ENCODE results near the gene NONO. TPM values are rescaled to one million over a fixed set of nuclear protein-coding genes. Genes with fewer than 3 reads are reported as not detected.
A peak's percentile ranks its signal among the peaks of the same experiment; 100 is the strongest.
"Not testable (repeated sequence)": the region's sequence is repeated elsewhere in the genome, so short reads cannot be mapped to it uniquely, and the experiment has no call there.

NONO gene
- total RNA-seq, 1 donor = 478 TPM

- H3K27ac ChIP-seq (ENCODE audit: low read depth, low read length) = no peak overlapping the region
- H3K27me3 ChIP-seq (ENCODE audit: insufficient read depth, low read length) = no peaks in the 10 kb centered on the region
- no peaks in the 10 kb centered on the region for H3K79me2 ChIP-seq (ENCODE audit: insufficient read depth, low read length)
- H3K4me3 ChIP-seq (ENCODE audit: insufficient read depth, low read length) = no peak overlapping the region
- DNase-seq (ENCODE audit: insufficient read length, low spot score, missing footprints) = no peak
- no peak overlapping the region for H3K4me2 ChIP-seq (ENCODE audit: insufficient read depth, low read length)
- no peaks in the 10 kb centered on the region for H4K20me1 ChIP-seq (ENCODE audit: insufficient read depth, low read length)
- H2AFZ ChIP-seq (ENCODE audit: low read length) = no peak overlapping the region
- no peaks in the 10 kb centered on the region for H3K36me3 ChIP-seq (ENCODE audit: insufficient read depth, low read length)
- no peaks in the 10 kb centered on the region for H3K9me3 ChIP-seq (ENCODE audit: low read depth, low read length)
- no peaks in the 10 kb centered on the region for H3K4me1 ChIP-seq (ENCODE audit: insufficient read depth, low read length)
- TF ChIP-seq CTCF (IDR thresholded peaks at IDR 0.05; ENCODE audit: extremely low read depth, low read depth, low read length) = no peak
Observed at GRCh38 chrX:71269801-71270395, 13.5 kb upstream of the NONO start.

GRCh38 chrX:71272313-71272712, 11.1 kb upstream of the NONO start:
- not testable (repeated sequence) for H3K9me3 ChIP-seq (ENCODE audit: low read depth, low read length); H4K20me1 ChIP-seq (ENCODE audit: insufficient read depth, low read length); H2AFZ ChIP-seq (ENCODE audit: low read length); H3K4me1 ChIP-seq (ENCODE audit: insufficient read depth, low read length); H3K4me3 ChIP-seq (ENCODE audit: insufficient read depth, low read length); H3K4me2 ChIP-seq (ENCODE audit: insufficient read depth, low read length); H3K36me3 ChIP-seq (ENCODE audit: insufficient read depth, low read length); H3K27ac ChIP-seq (ENCODE audit: low read depth, low read length); DNase-seq (ENCODE audit: insufficient read length, low spot score, missing footprints); H3K27me3 ChIP-seq (ENCODE audit: insufficient read depth, low read length); H3K79me2 ChIP-seq (ENCODE audit: insufficient read depth, low read length)

- H3K9me3 ChIP-seq (ENCODE audit: low read depth, low read length); DNase-seq (ENCODE audit: insufficient read length, low spot score, missing footprints); H4K20me1 ChIP-seq (ENCODE audit: insufficient read depth, low read length); H3K4me2 ChIP-seq (ENCODE audit: insufficient read depth, low read length); H2AFZ ChIP-seq (ENCODE audit: low read length); H3K4me3 ChIP-seq (ENCODE audit: insufficient read depth, low read length); H3K4me1 ChIP-seq (ENCODE audit: insufficient read depth, low read length); H3K27me3 ChIP-seq (ENCODE audit: insufficient read depth, low read length); H3K36me3 ChIP-seq (ENCODE audit: insufficient read depth, low read length); H3K27ac ChIP-seq (ENCODE audit: low read depth, low read length): not testable (repeated sequence)
- H3K79me2 ChIP-seq (ENCODE audit: insufficient read depth, low read length) = peaks cover 27% of the 10 kb centered on the region
Observed at GRCh38 chrX:71281300-71281699, 2.1 kb upstream of the NONO start.

- Histone ChIP-seq H3K9me3 (ENCODE audit: low read depth, low read length) (no peaks in the 10 kb centered on the region), H3K4me3 (ENCODE audit: insufficient read depth, low read length) (peak overlapping the region; percentile 86), H3K4me2 (ENCODE audit: insufficient read depth, low read length) (peak overlapping the region; percentile 57), H3K4me1 (ENCODE audit: insufficient read depth, low read length) (peaks cover 8% of the 10 kb centered on the region), H3K36me3 (ENCODE audit: insufficient read depth, low read length) (peaks cover 6% of the 10 kb centered on the region), H3K27me3 (ENCODE audit: insufficient read depth, low read length) (no peaks in the 10 kb centered on the region), H3K79me2 (ENCODE audit: insufficient read depth, low read length) (peaks cover 41% of the 10 kb centered on the region), H2AFZ (ENCODE audit: low read length) (peak overlapping the region; percentile 45), H3K27ac (ENCODE audit: low read depth, low read length) (peak overlapping the region; percentile 85), H4K20me1 (ENCODE audit: insufficient read depth, low read length) (peaks cover 9% of the 10 kb centered on the region)
- TF ChIP-seq CTCF (IDR thresholded peaks at IDR 0.05; ENCODE audit: extremely low read depth, low read depth, low read length) = no peak
- DNase-seq (ENCODE audit: insufficient read length, low spot score, missing footprints) = peak; percentile 8
Observed at GRCh38 chrX:71282514-71283402, 677 bp upstream of the NONO start.

- peak overlapping the region; percentile 86 for H3K4me3 ChIP-seq (ENCODE audit: insufficient read depth, low read length)
Observed at GRCh38 chrX:71285929-71286328, 2.5 kb downstream of the NONO start.

More at GRCh38 chrX:71285929-71286328, 2.5 kb downstream of the NONO start:
- peaks cover 11% of the 10 kb centered on the region for H3K36me3 ChIP-seq (ENCODE audit: insufficient read depth, low read length)
- H3K4me1 ChIP-seq (ENCODE audit: insufficient read depth, low read length) = peaks cover 12% of the 10 kb centered on the region
- H3K9me3 ChIP-seq (ENCODE audit: low read depth, low read length) = no peaks in the 10 kb centered on the region
- peaks cover 61% of the 10 kb centered on the region for H3K79me2 ChIP-seq (ENCODE audit: insufficient read depth, low read length)
- DNase-seq (ENCODE audit: insufficient read length, low spot score, missing footprints) = no peak
- H3K4me2 ChIP-seq (ENCODE audit: insufficient read depth, low read length) = peak overlapping the region; percentile 91
- H4K20me1 ChIP-seq (ENCODE audit: insufficient read depth, low read length) = peaks cover 9% of the 10 kb centered on the region
- no peaks in the 10 kb centered on the region for H3K27me3 ChIP-seq (ENCODE audit: insufficient read depth, low read length)
- H3K27ac ChIP-seq (ENCODE audit: low read depth, low read length) = no peak overlapping the region
- no peak overlapping the region for H2AFZ ChIP-seq (ENCODE audit: low read length)
- TF ChIP-seq CTCF (IDR thresholded peaks at IDR 0.05; ENCODE audit: extremely low read depth, low read depth, low read length) = no peak
